HFF-Myc (cell line): ENCODE results near the gene CERS2.

Experiments used
- DNase-seq: peaks from one replicate; pipeline ENCODE4 v3.0.0-alpha.2; 2011; ENCODE audit warnings: low read depth; ENCODE audit errors: extremely low read depth
- H3K4me3 ChIP-seq: replicated peaks from 2 replicates; pipeline ENCODE4 v1.5.1; 2011; ENCODE audit warnings: low read depth, mild to moderate bottlenecking, control low read depth, low read length
- TF ChIP-seq, protein P1 (sequence below): IDR thresholded peaks from 2 replicates; pipeline ENCODE4 v1.5.1; 2012; ENCODE audit warnings: mild to moderate bottlenecking, low read depth, low read length, control low read depth; ENCODE audit errors: missing control alignments

CERS2 gene

GRCh38 chr1:150997126-150997872 is 22.7 kb upstream of the CERS2 start:
- no peak overlapping the region for H3K4me3 ChIP-seq
- no peak for DNase-seq
- TF ChIP-seq, protein P1, sequence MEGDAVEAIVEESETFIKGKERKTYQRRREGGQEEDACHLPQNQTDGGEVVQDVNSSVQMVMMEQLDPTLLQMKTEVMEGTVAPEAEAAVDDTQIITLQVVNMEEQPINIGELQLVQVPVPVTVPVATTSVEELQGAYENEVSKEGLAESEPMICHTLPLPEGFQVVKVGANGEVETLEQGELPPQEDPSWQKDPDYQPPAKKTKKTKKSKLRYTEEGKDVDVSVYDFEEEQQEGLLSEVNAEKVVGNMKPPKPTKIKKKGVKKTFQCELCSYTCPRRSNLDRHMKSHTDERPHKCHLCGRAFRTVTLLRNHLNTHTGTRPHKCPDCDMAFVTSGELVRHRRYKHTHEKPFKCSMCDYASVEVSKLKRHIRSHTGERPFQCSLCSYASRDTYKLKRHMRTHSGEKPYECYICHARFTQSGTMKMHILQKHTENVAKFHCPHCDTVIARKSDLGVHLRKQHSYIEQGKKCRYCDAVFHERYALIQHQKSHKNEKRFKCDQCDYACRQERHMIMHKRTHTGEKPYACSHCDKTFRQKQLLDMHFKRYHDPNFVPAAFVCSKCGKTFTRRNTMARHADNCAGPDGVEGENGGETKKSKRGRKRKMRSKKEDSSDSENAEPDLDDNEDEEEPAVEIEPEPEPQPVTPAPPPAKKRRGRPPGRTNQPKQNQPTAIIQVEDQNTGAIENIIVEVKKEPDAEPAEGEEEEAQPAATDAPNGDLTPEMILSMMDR = no peak

DNA sequence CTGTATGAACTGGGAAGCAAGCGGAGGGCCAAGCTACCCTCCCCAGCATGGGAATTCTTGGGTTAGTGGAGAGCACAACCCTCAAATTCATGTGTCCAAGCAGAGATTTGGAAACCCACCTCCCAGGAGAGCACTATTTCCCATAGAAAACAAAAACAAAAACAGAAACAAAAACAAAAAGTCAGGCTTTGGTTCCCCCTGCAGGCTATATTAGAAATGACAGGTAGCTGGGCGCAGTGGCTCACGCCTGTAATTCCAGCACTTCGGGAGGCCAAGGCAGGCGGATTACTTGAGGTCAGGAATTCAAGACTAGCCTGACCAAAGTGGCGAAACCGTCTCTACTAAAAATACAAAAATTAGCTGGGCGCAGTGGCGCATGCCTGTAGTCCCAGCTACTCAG is 21.3 kb upstream of the CERS2 start:
- TF ChIP-seq, protein P1 = peak; percentile 67
- no peak for DNase-seq
- no peak overlapping the region for H3K4me3 ChIP-seq

DNA sequence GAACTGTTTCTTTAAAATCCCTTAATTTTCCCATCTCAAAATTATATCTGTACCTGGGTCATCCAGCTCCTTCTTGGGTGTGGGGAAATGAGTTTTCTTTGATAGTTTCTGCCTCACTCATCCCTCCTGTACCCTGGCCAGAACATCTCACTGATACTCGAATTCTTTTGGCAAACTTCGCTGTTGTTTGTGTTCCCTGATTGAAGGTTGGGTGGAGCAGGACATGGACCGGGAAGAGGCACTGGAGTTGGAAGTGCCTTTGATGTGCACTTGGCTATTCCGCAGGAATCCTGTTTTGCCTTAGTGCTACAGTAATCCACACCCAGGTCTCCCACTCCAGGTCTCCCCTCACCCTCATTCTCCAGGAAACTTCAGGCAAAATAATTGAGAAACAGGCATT is 20.8 kb upstream of the CERS2 start:
- TF ChIP-seq, protein P1 = no peak
- no peak for DNase-seq
- H3K4me3 ChIP-seq = no peak overlapping the region

- H3K4me3 ChIP-seq = no peak overlapping the region
- TF ChIP-seq, protein P1 = no peak
- no peak for DNase-seq
Measured at GRCh38 chr1:150994248-150994647, 19.6 kb upstream of the CERS2 start.

GRCh38 chr1:150992626-150993025 is 18.0 kb upstream of the CERS2 start:
- H3K4me3 ChIP-seq = no peak overlapping the region
- TF ChIP-seq, protein P1 = no peak
- DNase-seq = no peak

- H3K4me3 ChIP-seq = no peak overlapping the region
- TF ChIP-seq, protein P1 = no peak
- no peak for DNase-seq
Measured at GRCh38 chr1:150987924-150988323, 13.3 kb upstream of the CERS2 start.
